CD4-positive, alpha-beta T cell (primary cell): ENCODE data around the gene BRD9. TPM values are rescaled to one million over a fixed set of nuclear protein-coding genes. Genes with fewer than 3 reads are reported as not detected.
A peak's percentile ranks its signal among the peaks of the same experiment; 100 is the strongest.
"Not testable (repeated sequence)": the region's sequence is repeated elsewhere in the genome, so short reads cannot be mapped to it uniquely, and the experiment has no call there.

Experiments used
- ATAC-seq: fragments of 200-7000 bp; cut with Tn5 transposase; one replicate; pipeline ENCODE4 v1.10.0; 2022; ENCODE audit warnings: mild to moderate bottlenecking; ENCODE audit not compliant: poor library complexity
- CTCF ChIA-PET: fragments of 350-600 bp; sonication (Branson Sonifier 250); formaldehyde crosslinking; loops from one replicate; lab custom pipeline; 2021; ENCODE audit warnings: antibody characterized with exemption, inconsistent platforms; lab: Charles Lee
- POLR2A ChIA-PET: fragments of 350-600 bp; sonication (Branson Sonifier 250); formaldehyde crosslinking; loops from one replicate; lab custom pipeline; 2021; ENCODE audit warnings: antibody characterized with exemption, inconsistent platforms; lab: Charles Lee
- DNase-seq, 14 experiments: peaks; one replicate each; pipeline ENCODE4 v3.0.0-alpha.2; 2013 to 2020; ENCODE audit warnings: mixed read lengths in 2 of 14
- H3K27ac ChIP-seq, 2 donors: one replicate each; pipeline versions ENCODE4 v1.5.1 to v1.7.0; 2013; ENCODE audit warnings: low read length in 2 of 2, low read depth in 1 of 2, mild to moderate bottlenecking in 1 of 2
- H3K27me3 ChIP-seq, 2 experiments: 1 replicate in 1 of 2; 2 replicates in 1 of 2; pipeline versions ENCODE4 v1.6.1 to v1.7.0; 2013; ENCODE audit warnings: low read length in 2 of 2, control low read depth in 1 of 2, mild to moderate bottlenecking in 1 of 2, moderate library complexity in 1 of 2; ENCODE audit not compliant: insufficient read depth in 2 of 2, control insufficient read depth in 1 of 2
- H3K36me3 ChIP-seq: one replicate; pipeline ENCODE4 v1.6.1; 2013; ENCODE audit warnings: low read length, control low read depth; ENCODE audit not compliant: insufficient read depth
- H3K4me1 ChIP-seq: one replicate; pipeline ENCODE4 v1.6.1; 2013; ENCODE audit warnings: low read length, control low read depth; ENCODE audit not compliant: insufficient read depth
- H3K4me3 ChIP-seq: one replicate; pipeline ENCODE4 v1.5.1; 2013; ENCODE audit warnings: mild to moderate bottlenecking, low read length, moderate library complexity
- H3K9me3 ChIP-seq, 2 experiments: 1 replicate in 1 of 2; 2 replicates in 1 of 2; pipeline versions ENCODE4 v1.6.1 to v1.7.0; 2013; ENCODE audit warnings: low read length in 2 of 2, mild to moderate bottlenecking in 2 of 2, control low read depth in 1 of 2, moderate library complexity in 1 of 2; ENCODE audit not compliant: control insufficient read depth in 1 of 2, insufficient read depth in 1 of 2
- H3K27ac Mint-ChIP-seq: one replicate; pipeline ENCODE4 v1.8.0; 2020; ENCODE audit warnings: mixed read lengths
- H3K27me3 Mint-ChIP-seq: one replicate; pipeline ENCODE4 v1.8.0; 2021; ENCODE audit warnings: mixed read lengths
- H3K36me3 Mint-ChIP-seq: one replicate; pipeline ENCODE4 v1.8.0; 2021; ENCODE audit warnings: low read depth, mixed read lengths
- H3K4me1 Mint-ChIP-seq: one replicate; pipeline ENCODE4 v1.8.0; 2021; ENCODE audit warnings: low read depth, mixed read lengths
- H3K4me3 Mint-ChIP-seq: one replicate; pipeline ENCODE4 v1.8.0; 2020; ENCODE audit warnings: mild to moderate bottlenecking, mixed read lengths
- H3K9me3 Mint-ChIP-seq: one replicate; pipeline ENCODE4 v1.8.0; 2020; ENCODE audit warnings: mixed read lengths
- intact Hi-C, 2 experiments: fragments of 100-400 bp; cut with DNase I in 1 of 2; cut with micrococcal nuclease in 1 of 2; formaldehyde crosslinking; loops; one replicate each; pipeline versions ENCODE4 v1.15.1 to v1.9.0; 2023 to 2025; cut with DNase I, micrococcal nuclease
- total RNA-seq, 174 experiments: library from RNA in 2 of 174; stranded (reverse) in 2 of 174; gene quantifications; one replicate each; pipeline ENCODE4 v1.2.3 and lab custom pipeline; 2021 to 2026
- TF ChIP-seq, protein P1 (sequence below): fragments of 200-600 bp; IDR thresholded peaks from one replicate; pipeline ENCODE4 v1.8.0; 2022; ENCODE audit warnings: antibody characterized with exemption, mild to moderate bottlenecking

BRD9 gene
- total RNA-seq, 2 experiments from 2014 or later = 109 TPM

DNA sequence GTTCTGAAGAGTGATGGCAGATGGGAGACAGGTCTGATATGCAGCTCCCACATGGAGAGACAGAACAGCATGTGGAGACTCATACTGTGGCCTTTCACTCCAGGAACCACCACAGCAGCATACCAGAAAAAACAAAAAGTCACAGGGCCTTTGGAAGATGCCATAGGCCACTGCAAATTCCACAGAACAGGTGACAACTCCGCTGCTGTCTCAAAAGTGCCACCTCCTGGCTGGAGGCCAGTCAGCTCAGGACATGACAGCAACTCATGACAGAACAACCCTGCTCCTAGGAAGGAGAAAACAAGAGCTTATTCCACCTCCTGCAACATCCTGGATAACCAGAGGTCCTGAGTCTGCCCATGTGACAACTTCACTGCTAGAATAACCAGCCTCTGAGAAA, 67.1 kb downstream of the BRD9 start:
- H3K27ac Mint-ChIP-seq, H3K4me3 Mint-ChIP-seq, H3K4me1 Mint-ChIP-seq, H3K36me3 Mint-ChIP-seq, H3K27me3 ChIP-seq, H3K4me1 ChIP-seq, H3K36me3 ChIP-seq, H3K4me3 ChIP-seq, CTCF ChIA-PET, H3K27ac ChIP-seq, POLR2A ChIA-PET, H3K9me3 ChIP-seq, ATAC-seq, H3K27me3 Mint-ChIP-seq, H3K9me3 Mint-ChIP-seq: not testable (repeated sequence)
- intact Hi-C loops = loop anchor here in 1 of 2 experiments (5.0 kb wide), 1 partner anchor 93 kb away; no protein-coding TSS in a partner anchor
- DNase-seq = peak in 2 of 14 experiments; percentile 16

DNA sequence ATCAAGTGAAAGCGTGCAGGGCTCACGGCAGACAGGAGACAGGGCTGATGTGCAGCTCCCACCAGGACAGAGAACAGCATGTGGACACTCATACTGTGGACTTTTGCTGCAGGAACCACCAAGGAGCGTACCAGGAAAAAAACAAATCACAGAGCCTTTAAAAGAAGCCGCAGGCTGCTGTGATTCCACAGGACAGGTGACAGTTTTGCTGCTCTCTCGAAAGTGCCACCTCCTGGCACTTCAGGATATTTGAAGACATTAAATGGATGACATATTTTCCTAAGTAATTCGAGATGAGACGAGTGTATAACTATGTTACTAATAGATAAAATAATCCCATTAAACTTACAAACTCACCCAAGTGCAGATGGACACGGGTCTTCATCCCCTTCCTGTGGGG, 71.1 kb downstream of the BRD9 start:
- ChIA-PET POLR2A (no interaction called here), CTCF (no interaction called here)
- Mint-ChIP-seq H3K4me1 (no peaks in the 10 kb centered on the region), H3K36me3 (no peaks in the 10 kb centered on the region), H3K4me3 (no peak overlapping the region), H3K27me3 (no peaks in the 10 kb centered on the region), H3K27ac (no peak overlapping the region), H3K9me3 (no peaks in the 10 kb centered on the region)
- Histone ChIP-seq H3K9me3 (no peaks in the 10 kb centered on the region), H3K27me3 (no peaks in the 10 kb centered on the region), H3K4me3 (no peak overlapping the region), H3K27ac (no peak overlapping the region), H3K4me1 (no peaks in the 10 kb centered on the region), H3K36me3 (no peaks in the 10 kb centered on the region)
- DNase-seq (no peak), ATAC-seq (no peak)
- TF ChIP-seq, protein P1, sequence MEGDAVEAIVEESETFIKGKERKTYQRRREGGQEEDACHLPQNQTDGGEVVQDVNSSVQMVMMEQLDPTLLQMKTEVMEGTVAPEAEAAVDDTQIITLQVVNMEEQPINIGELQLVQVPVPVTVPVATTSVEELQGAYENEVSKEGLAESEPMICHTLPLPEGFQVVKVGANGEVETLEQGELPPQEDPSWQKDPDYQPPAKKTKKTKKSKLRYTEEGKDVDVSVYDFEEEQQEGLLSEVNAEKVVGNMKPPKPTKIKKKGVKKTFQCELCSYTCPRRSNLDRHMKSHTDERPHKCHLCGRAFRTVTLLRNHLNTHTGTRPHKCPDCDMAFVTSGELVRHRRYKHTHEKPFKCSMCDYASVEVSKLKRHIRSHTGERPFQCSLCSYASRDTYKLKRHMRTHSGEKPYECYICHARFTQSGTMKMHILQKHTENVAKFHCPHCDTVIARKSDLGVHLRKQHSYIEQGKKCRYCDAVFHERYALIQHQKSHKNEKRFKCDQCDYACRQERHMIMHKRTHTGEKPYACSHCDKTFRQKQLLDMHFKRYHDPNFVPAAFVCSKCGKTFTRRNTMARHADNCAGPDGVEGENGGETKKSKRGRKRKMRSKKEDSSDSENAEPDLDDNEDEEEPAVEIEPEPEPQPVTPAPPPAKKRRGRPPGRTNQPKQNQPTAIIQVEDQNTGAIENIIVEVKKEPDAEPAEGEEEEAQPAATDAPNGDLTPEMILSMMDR = no peak
- intact Hi-C loops = no loop called here

- Histone ChIP-seq H3K27me3 (no peaks in the 10 kb centered on the region), H3K36me3 (no peaks in the 10 kb centered on the region), H3K27ac (no peak overlapping the region), H3K4me1 (no peaks in the 10 kb centered on the region), H3K9me3 (no peaks in the 10 kb centered on the region), H3K4me3 (no peak overlapping the region)
- ATAC-seq = no peak
- H3K27me3 Mint-ChIP-seq = no peaks in the 10 kb centered on the region
- no peak for DNase-seq
- ChIA-PET CTCF (no interaction called here), POLR2A (no interaction called here)
- no peak overlapping the region for H3K27ac Mint-ChIP-seq
- H3K4me1 Mint-ChIP-seq = no peaks in the 10 kb centered on the region
- TF ChIP-seq, protein P1 = no peak
- H3K9me3 Mint-ChIP-seq = no peaks in the 10 kb centered on the region
- H3K36me3 Mint-ChIP-seq = no peaks in the 10 kb centered on the region
- intact Hi-C loops = no loop called here
- H3K4me3 Mint-ChIP-seq = no peak overlapping the region
These were observed 72.4 kb downstream of the BRD9 start for GRCh38 chr5:820245-820644.

DNA sequence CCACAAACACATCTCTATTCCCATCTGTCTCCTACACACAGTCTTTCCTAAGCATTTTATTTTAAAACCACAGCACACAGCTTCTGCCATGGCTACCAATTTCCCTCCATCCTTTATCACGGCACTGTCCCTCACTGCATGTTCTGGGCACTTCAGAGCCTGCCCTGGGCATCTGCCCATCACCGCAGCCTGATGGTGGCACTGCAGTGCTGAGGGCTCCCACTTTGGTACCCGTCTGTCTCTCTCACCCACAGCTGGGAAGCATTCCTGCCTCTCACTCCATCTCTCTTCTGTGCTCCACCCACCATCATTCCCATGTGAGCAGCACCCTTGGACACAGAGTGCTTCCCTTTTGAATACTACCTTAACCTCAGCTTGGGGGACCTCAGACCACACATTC, 73.5 kb downstream of the BRD9 start:
- Mint-ChIP-seq H3K27me3 (no peaks in the 10 kb centered on the region), H3K4me1 (no peaks in the 10 kb centered on the region), H3K4me3 (no peak overlapping the region), H3K27ac (no peak overlapping the region), H3K36me3 (no peaks in the 10 kb centered on the region), H3K9me3 (no peaks in the 10 kb centered on the region)
- no peak for ATAC-seq
- Histone ChIP-seq H3K27me3 (no peaks in the 10 kb centered on the region), H3K4me3 (no peak overlapping the region), H3K36me3 (no peaks in the 10 kb centered on the region), H3K27ac (no peak overlapping the region), H3K9me3 (no peaks in the 10 kb centered on the region), H3K4me1 (no peaks in the 10 kb centered on the region)
- intact Hi-C loops = loop anchor here in 1 of 2 experiments (5.0 kb wide), 1 partner anchor 92 kb away; no protein-coding TSS in a partner anchor
- POLR2A ChIA-PET = no interaction called here
- CTCF ChIA-PET = no interaction called here
- TF ChIP-seq, protein P1 = no peak
- DNase-seq = no peak
